Neural cell (in vitro differentiated cells): ENCODE results near the gene ZG16B. TPM values are rescaled to one million over a fixed set of nuclear protein-coding genes. Genes with fewer than 3 reads are reported as not detected.

Experiments
- H2AFZ ChIP-seq: fragments of 200-600, 300-800 bp; sonication (generic), shearing (Covaris generic); 2 replicates; pipeline ENCODE4 v1.6.0; 2014; ENCODE audit warnings: low read depth, mild to moderate bottlenecking, antibody characterized with exemption, low read length, moderate library complexity
- H3F3A ChIP-seq: fragments of 200-600 bp; shearing (Covaris generic); 2 replicates; pipeline ENCODE4 v1.6.1; 2016; ENCODE audit warnings: mild to moderate bottlenecking, moderate library complexity, mixed read lengths, antibody characterized with exemption, low read length; ENCODE audit not compliant: insufficient read depth, poor library complexity, severe bottlenecking
- H3K27ac ChIP-seq: fragments of 200-600, 300-800 bp; sonication (generic), shearing (Covaris generic); 2 replicates; pipeline ENCODE4 v1.5.1; 2014; ENCODE audit warnings: mild to moderate bottlenecking, low read length, moderate library complexity
- H3K27me3 ChIP-seq: fragments of 300-800, 200-600 bp; sonication (generic), shearing (Covaris generic); 2 replicates; pipeline ENCODE4 v1.6.0; 2014; ENCODE audit warnings: mild to moderate bottlenecking, low read depth, low read length, moderate library complexity; ENCODE audit not compliant: insufficient read depth
- H3K36me3 ChIP-seq: fragments of 300-800, 200-600 bp; sonication (generic), shearing (Covaris generic); 2 replicates; pipeline ENCODE4 v1.5.1; 2014; ENCODE audit warnings: mild to moderate bottlenecking, antibody characterized with exemption, low read length, moderate library complexity; ENCODE audit not compliant: insufficient read depth
- H3K4me2 ChIP-seq: fragments of 300-800, 200-600 bp; sonication (generic), shearing (Covaris generic); 2 replicates; pipeline ENCODE4 v1.6.0; 2014; ENCODE audit warnings: mild to moderate bottlenecking, low read length
- H3K4me3 ChIP-seq: fragments of 300-800, 200-600 bp; sonication (generic), shearing (Covaris generic); 2 replicates; pipeline ENCODE4 v1.5.1; 2014; ENCODE audit warnings: mild to moderate bottlenecking, low read length, moderate library complexity
- H3K79me2 ChIP-seq: fragments of 200-600 bp; shearing (Covaris generic); replicated peaks from 2 replicates; pipeline ENCODE4 v1.6.0; 2014; ENCODE audit warnings: mild to moderate bottlenecking, low read length, moderate library complexity; ENCODE audit not compliant: insufficient read depth
- H3K9ac ChIP-seq: fragments of 300-800, 200-600 bp; sonication (generic), shearing (Covaris generic); 2 replicates; pipeline ENCODE4 v1.6.1; 2016; ENCODE audit warnings: mild to moderate bottlenecking, low read length, mixed read lengths
- H3K9me2 ChIP-seq: fragments of 200-600 bp; shearing (Covaris generic); 2 replicates; pipeline ENCODE4 v1.6.1; 2016; ENCODE audit warnings: mild to moderate bottlenecking, low read length, mixed read lengths; ENCODE audit not compliant: insufficient read depth
- H3K9me3 ChIP-seq: fragments of 200-600, 300-800 bp; sonication (generic), shearing (Covaris generic); 2 replicates; pipeline ENCODE4 v1.6.1; 2016; ENCODE audit warnings: mild to moderate bottlenecking, mixed run types, low read length, moderate library complexity, mixed read lengths
- H4K20me1 ChIP-seq: fragments of 200-600 bp; shearing (Covaris generic); 2 replicates; pipeline ENCODE4 v1.6.1; 2016; ENCODE audit warnings: mild to moderate bottlenecking, mixed run types; ENCODE audit not compliant: insufficient read depth
- CTCF ChIP-seq: fragments of 450-650 bp; IDR thresholded peaks from 2 replicates; pipeline ENCODE4 v1.5.1; 2014; ENCODE audit warnings: antibody characterized with exemption, mild to moderate bottlenecking, moderate library complexity; ENCODE audit not compliant: poor library complexity, severe bottlenecking
- EP300 ChIP-seq: fragments of 450-650 bp; conservative IDR thresholded peaks from 2 replicates; pipeline ENCODE4 v1.6.1; 2014; ENCODE audit warnings: antibody characterized with exemption, mild to moderate bottlenecking, moderate library complexity; ENCODE audit not compliant: poor library complexity, severe bottlenecking
- EZH2 ChIP-seq: fragments of 200-600, 300-800 bp; shearing (Covaris generic), sonication (generic); IDR thresholded peaks from 2 replicates; pipeline ENCODE4 v1.6.1; 2014; ENCODE audit warnings: antibody characterized with exemption, low read length, borderline replicate concordance, mild to moderate bottlenecking; ENCODE audit not compliant: insufficient read depth, poor library complexity, severe bottlenecking
- MXI1 ChIP-seq: fragments of 450-650 bp; conservative IDR thresholded peaks from 2 replicates; pipeline ENCODE4 v1.6.1; 2014; ENCODE audit warnings: antibody characterized with exemption, mild to moderate bottlenecking; ENCODE audit not compliant: poor library complexity, severe bottlenecking
- POLR2AphosphoS5 ChIP-seq: IDR thresholded peaks from 2 replicates; pipeline ENCODE4 v1.6.1; 2012
- RAD21 ChIP-seq: fragments of 450-650 bp; conservative IDR thresholded peaks from 2 replicates; pipeline ENCODE4 v1.6.1; 2014; ENCODE audit warnings: antibody characterized with exemption, mild to moderate bottlenecking, moderate library complexity
- REST ChIP-seq: IDR thresholded peaks from 2 replicates; pipeline ENCODE4 v1.6.1; 2012; ENCODE audit warnings: borderline replicate concordance
- SMC3 ChIP-seq: fragments of 450-650 bp; conservative IDR thresholded peaks from 2 replicates; pipeline ENCODE4 v1.6.1; 2014; ENCODE audit warnings: antibody characterized with exemption, mild to moderate bottlenecking, moderate library complexity; ENCODE audit not compliant: poor library complexity
- TAF1 ChIP-seq: IDR thresholded peaks from 2 replicates; pipeline ENCODE4 v1.6.1; 2012; ENCODE audit warnings: low read depth
- polyA minus RNA-seq: library from RNA; depleted of rRNA, polyadenylated mRNA; stranded (reverse); fragments of >200 nt; gene quantifications from 2 replicates; pipeline ENCODE4 v1.2.3, GENCODE V29; 2014
- polyA plus RNA-seq: library from polyadenylated mRNA; depleted of rRNA; stranded (reverse); fragments of >200 nt; gene quantifications from 2 replicates; pipeline ENCODE4 v1.2.3, GENCODE V29; 2014

Gene ZG16B
- polyA plus RNA-seq (not detected in 2 replicates), polyA minus RNA-seq (not detected in 2 replicates)

GRCh38 chr16:2829501-2830354 is at the start of gene ZG16B:
Gene ZG16B (plus strand): TSS chr16:2830303. CDS start chr16:2830442, 139 bp downstream.
- Histone ChIP-seq H3K36me3 (no peaks in the 10 kb centered on the region), H3K9me2 (no peaks in the 10 kb centered on the region), H2AFZ (no peak within 1 kb of the TSS), H3F3A (no peaks in the 10 kb centered on the region), H3K27me3 (no peaks in the 10 kb centered on the region), H3K4me2 (no peak within 1 kb of the TSS), H3K27ac (no peak within 1 kb of the TSS), H3K79me2 (no peaks in the 10 kb centered on the region), H3K9ac (no peak within 1 kb of the TSS), H3K9me3 (no peaks in the 10 kb centered on the region), H4K20me1 (no peaks in the 10 kb centered on the region), H3K4me3 (no peak within 1 kb of the TSS)
- no peak for TF ChIP-seq MXI1
- TF ChIP-seq EZH2: no peak
- no peak for TF ChIP-seq REST
- no peak for TF ChIP-seq SMC3
- no peak for TF ChIP-seq RAD21
- TF ChIP-seq CTCF: no peak
- no peak for TF ChIP-seq POLR2AphosphoS5
- TF ChIP-seq TAF1: no peak
- no peak for TF ChIP-seq EP300

GRCh38 chr16:2782583-2783351 is 47.3 kb upstream of the ZG16B start:
- no peak for TF ChIP-seq POLR2AphosphoS5
- no peak for TF ChIP-seq TAF1
- TF ChIP-seq REST: no peak
- TF ChIP-seq CTCF: no peak
- TF ChIP-seq EP300: no peak
- TF ChIP-seq RAD21: no peak
- Histone ChIP-seq H3K36me3 (no peaks in the 10 kb centered on the region), H3F3A (no peaks in the 10 kb centered on the region), H3K79me2 (peaks cover 14% of the 10 kb centered on the region), H3K9me3 (no peaks in the 10 kb centered on the region), H3K27me3 (no peaks in the 10 kb centered on the region), H3K9ac (no peak overlapping the region), H3K4me3 (no peak overlapping the region), H3K9me2 (no peaks in the 10 kb centered on the region), H2AFZ (no peak overlapping the region), H3K27ac (no peak overlapping the region), H3K4me2 (no peak overlapping the region), H4K20me1 (no peaks in the 10 kb centered on the region)
